NCI-H1048 (cell line): ENCODE measurements around the gene ABLIM1.

ENCODE experiments used
- DNase-seq: peaks from one replicate; lab custom pipeline; 2025; lab: John Stamatoyannopoulos, UW

The ABLIM1 gene

GRCh38 chr10:114517368-114518250 is 140.5 kb downstream of the ABLIM1 start:
- DNase-seq: no peak

- no peak for DNase-seq
These were observed 141.7 kb downstream of the ABLIM1 start for GRCh38 chr10:114516356-114516755.

DNA sequence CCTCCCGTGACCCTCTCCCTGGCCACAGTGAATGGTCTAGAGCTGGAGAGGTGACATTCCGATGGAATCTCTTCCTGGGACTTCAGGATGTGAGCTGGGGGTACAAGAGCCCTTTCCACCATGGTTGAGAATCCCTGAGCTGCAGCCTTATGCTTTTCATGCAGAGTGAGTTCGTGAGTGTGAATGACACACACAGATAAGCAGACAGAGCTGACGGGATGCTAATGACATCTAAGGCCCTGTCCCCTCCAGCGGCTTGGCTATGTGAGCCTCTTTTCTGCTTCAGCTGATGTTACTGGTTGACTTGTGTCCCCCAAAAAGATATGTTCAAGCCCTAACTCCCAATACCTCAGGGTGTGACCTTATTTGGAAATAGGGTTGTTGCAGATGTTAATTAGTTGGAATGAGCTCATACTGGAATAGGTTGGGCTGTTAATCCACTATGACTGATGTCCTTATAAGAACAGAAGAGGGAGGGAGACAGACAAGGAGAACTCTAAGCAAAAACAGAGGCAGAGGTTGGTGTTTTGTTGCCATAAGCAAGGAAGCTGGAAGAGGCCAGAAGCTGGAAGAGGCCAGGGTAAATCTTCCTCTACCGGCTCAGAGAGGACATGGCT is 142.7 kb downstream of the ABLIM1 start:
- DNase-seq: no peak

DNA sequence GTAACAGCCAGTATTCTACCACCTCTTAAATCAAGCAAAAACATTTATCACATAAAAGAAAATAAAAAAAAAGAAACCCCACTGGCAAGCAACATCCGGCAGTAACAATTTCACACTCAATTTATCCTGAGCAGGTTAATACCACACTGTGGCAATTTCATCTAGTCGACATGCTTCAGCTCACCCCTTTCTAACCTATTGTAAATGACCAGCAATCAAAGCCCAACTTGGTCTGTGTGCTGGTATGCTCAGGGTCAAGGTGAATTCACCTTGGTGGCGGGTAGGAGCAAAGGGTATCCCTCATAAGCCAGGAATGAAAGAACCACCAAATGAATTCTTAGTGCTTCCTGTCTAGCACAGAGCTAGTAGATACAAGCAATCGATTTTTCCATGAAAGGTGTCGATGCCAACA is 144.7 kb downstream of the ABLIM1 start:
- DNase-seq: no peak

DNA sequence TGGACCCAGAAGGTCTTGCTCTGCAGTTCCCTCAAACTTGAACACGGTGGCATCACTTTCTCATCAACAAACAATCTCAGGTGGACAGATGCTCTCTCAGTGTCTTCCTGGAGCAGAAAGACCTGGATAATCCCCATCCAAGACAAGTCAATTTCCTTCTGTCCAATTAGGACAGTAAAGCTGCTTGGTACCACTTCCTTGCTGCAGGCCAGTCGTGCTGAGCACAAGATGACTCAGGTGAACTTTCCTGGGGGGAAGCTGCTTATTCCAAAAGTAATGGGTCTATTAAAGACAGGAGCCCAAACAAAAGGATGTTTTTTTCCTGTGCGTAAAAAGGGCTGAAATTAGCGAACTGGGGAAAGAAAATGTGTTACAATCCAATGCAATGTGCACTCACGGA is 146.2 kb downstream of the ABLIM1 start:
- no peak for DNase-seq

GRCh38 chr10:114508376-114508775 is 149.7 kb downstream of the ABLIM1 start:
- DNase-seq: no peak

DNA sequence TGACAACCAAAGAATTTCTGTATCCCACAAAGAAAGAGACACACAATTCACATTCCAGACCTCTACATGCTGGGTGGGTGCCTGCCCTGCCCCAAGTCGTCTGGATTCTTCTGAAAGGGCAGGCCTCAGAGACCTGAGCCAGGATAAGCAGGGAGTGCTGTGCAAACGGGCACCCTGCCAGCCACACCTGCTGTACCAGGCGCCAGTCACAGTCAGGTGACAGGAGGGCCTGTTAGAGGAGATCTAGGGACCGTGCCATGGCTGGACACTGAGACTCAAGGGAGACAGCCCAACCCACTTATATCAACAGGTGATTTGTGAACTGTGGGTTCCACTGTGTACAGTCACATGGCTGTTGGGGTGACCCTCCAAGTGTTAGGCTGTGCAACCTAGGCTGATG is 150.6 kb downstream of the ABLIM1 start:
- DNase-seq: no peak

DNA sequence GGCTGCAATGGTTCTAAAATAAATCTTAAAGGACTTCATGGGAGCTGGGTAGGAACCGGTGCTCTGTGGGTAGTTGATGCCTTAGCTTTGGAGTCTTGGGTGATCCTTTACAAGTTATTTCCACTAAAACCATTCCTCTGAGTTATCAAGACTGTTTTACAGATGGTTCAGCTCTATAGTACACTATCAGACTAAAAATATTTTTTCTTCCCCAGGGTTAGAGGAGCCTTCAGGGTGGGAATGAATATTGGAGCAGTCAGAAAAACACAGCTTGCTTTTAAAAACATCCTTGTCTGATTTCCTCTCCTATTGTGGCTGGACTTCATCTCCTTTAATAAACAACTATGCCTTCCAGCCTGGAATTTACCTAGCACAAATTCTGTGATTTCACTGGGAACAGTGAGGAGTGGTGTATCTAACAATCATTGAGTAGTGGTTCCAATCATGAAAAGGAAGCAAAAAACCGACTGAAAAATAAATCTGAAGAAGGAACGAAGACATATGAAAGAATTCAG is 151.1 kb downstream of the ABLIM1 start:
- DNase-seq: no peak

GRCh38 chr10:114504769-114505579 is 153.1 kb downstream of the ABLIM1 start:
- no peak for DNase-seq

- DNase-seq: no peak
These were observed 156.0 kb downstream of the ABLIM1 start for GRCh38 chr10:114502074-114502473.

DNA sequence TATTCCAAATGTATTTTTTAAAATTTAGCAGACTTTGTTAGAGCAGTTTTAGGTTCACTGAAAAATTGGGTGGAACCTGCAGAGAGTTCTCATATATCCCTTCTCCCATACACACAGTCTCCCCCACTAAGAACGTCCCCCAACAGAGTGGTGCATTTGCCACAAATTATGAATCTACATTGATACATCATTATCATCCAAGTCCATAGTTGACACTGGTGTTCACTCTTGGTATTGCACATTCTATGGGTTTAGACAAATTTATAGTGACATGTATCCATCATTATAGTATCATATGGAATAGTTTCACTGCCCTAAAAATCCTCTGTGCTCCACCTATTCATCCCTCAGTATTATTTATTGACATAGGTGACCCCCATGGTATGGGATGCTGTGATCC is 156.4 kb downstream of the ABLIM1 start:
- no peak for DNase-seq

- DNase-seq: no peak
These were observed 157.4 kb downstream of the ABLIM1 start for GRCh38 chr10:114500643-114501042.

- DNase-seq: no peak
These were observed 158.4 kb downstream of the ABLIM1 start for GRCh38 chr10:114499630-114500190.

- no peak for DNase-seq
These were observed 159.0 kb downstream of the ABLIM1 start for GRCh38 chr10:114499116-114499515.

GRCh38 chr10:114498413-114499111 is 159.5 kb downstream of the ABLIM1 start:
- DNase-seq: no peak

- DNase-seq: no peak
These were observed 162.8 kb downstream of the ABLIM1 start for GRCh38 chr10:114495303-114495702.

DNA sequence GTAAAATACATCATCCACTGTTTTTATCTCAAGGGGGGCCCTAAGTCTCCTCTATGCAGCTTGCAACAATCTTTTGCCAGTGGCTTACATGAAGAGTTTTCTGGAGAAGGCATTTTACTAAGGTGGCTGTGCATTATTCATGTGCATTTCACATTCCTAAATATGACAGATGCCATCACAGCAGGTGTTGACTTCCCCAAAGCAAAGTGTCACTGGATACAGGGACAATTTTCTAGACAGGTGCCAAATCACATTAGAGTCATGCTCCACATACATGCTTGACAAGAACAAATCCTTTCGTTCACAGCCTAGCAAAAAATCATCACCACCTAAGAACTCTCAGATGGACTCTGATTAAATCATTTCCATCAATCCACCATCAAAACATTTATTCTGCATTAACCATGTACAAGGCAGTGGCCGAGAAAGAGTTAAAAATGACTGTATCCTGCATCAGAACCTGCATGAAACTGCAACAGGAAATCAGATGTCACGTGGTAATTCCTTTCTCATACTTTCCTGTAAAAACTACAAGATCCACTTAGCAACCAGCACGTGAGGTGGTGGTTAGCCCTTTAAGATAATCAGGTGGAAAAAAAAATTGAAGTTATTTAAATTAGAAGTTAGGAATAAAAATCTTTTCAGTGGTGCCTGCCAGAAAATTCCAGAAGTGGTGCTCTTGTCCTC is 165.6 kb downstream of the ABLIM1 start:
- no peak for DNase-seq

DNA sequence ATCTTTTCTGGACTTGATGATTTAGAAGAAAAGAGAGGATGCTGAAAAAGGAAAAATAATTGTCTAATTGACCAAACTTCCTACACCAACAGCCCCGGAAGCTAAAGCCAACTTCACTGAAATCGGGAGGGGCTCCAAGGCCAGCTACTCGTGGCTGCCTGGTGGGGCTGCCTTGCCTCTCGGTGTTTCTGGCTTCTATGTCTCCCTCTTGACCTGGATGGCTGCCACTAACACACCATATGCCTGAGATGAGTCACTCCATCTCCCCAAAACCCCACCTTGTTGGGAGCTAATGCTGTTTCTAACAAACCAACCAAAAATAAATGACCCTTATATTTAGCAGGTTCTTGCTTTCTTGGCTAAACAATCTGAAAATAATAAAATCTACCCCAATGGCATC is 166.1 kb downstream of the ABLIM1 start:
- no peak for DNase-seq

DNA sequence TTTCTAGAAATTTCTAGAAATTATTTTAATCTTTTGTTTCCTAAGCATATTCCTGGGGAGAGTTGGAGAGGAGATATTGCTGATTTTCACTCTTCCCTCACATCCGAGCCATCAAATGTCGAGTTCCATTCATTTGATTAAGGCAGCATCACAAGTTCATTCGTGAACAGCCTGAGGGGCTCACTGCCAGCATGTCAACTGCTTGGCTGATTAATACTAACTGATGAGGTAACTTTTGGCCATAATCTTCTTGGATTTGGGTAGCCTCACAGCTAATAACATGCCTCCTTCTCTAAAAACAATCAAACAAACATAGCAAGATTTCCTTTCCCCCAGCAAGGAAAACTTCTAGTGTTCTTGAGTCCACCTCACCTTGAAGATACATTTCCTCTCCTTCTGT is 166.7 kb downstream of the ABLIM1 start:
- DNase-seq: no peak

GRCh38 chr10:114489521-114490310 is 168.4 kb downstream of the ABLIM1 start:
- DNase-seq: no peak
